Measurements from ENCODE around the gene SULT2A1.

DNA sequence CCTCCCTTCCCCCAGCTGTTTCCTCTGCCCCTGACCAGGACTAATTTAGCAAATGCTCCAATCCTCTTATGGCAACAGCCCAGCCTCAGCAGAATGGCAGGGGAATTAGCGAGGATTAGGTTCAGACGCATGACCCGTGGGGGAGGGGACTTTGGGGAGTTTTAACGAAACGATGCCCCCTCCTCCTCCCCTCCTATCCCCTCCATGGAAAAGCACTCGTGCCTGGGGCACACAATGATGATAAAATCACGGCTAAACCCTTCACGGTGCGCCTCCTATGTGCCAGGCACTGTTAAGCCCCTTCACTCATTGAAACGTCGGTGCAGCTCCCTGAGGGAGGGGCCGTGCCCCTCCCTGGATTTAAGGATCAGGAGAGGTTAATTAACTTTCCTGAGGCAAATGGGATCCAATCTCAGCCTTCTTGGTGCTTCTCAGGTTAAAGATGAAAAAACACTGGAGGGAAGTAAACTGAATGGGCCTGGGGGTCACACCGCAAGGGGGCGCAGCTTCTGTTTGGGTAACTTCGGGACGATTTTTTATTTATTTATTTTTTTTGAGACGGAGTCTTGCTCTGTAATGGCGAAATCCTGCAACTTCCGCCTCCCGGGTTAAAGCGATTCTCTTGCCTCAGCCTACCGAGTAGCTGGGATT lies 37.2 kb downstream of the SULT2A1 start:
- no peak for TF ChIP-seq CTCF (conservative IDR thresholded peaks at IDR 0.05; ENCODE audit: low read depth, low read length)
- no peak for TF ChIP-seq EZH2 (IDR thresholded peaks at IDR 0.05; ENCODE audit: low read length, unreplicated experiment)
- TF ChIP-seq EZH2phosphoT487 (IDR thresholded peaks at IDR 0.05; ENCODE audit: borderline replicate concordance, low read length) = no peak

Data from PC-3 (cell line).